ENCODE results near the gene NCAM1. TPM values are rescaled to one million over a fixed set of nuclear protein-coding genes. Genes with fewer than 3 reads are reported as not detected.

The NCAM1 gene
- total RNA-seq, 4 donors from 2014 or later, result 56.3 to 193 (median 70.2) TPM

DNA sequence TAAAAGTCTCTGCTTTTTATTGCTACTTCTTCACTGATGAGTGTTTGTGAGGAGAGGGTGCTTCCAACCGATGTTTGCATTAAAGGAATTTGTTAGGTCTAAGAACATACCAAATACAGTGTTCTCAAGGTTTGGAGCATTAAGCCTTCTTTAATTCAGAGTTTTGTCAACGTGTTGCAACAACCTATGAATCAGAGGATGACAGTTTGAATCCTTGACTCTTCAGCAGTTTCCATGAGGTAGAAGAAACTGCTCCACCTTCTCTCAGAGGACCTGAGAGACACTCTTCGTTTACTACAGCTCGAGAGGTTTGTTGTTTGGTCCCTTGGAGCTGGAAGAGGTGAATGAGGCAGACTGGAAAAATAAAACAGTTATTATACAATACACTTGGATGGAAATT lies 55.7 kb downstream of the NCAM1 start:
- Histone ChIP-seq H3K27me3 (no peaks in the 10 kb centered on the region), H3K27ac (no peak overlapping the region), H3K4me3 (no peak overlapping the region), H3K9me3 (no peaks in the 10 kb centered on the region), H3K36me3 (no peaks in the 10 kb centered on the region), H3K4me1 (peaks cover 0 to 13% (median 0%) of the 10 kb centered on the region in 3 donors)
- no peak for ATAC-seq
- TF ChIP-seq POLR2AphosphoS5 (IDR thresholded peaks at IDR 0.05) (no peak), POLR2A (IDR thresholded peaks at IDR 0.05) (no peak), EP300 (IDR thresholded peaks at IDR 0.05) (no peak)
- TF ChIP-seq, protein P1, sequence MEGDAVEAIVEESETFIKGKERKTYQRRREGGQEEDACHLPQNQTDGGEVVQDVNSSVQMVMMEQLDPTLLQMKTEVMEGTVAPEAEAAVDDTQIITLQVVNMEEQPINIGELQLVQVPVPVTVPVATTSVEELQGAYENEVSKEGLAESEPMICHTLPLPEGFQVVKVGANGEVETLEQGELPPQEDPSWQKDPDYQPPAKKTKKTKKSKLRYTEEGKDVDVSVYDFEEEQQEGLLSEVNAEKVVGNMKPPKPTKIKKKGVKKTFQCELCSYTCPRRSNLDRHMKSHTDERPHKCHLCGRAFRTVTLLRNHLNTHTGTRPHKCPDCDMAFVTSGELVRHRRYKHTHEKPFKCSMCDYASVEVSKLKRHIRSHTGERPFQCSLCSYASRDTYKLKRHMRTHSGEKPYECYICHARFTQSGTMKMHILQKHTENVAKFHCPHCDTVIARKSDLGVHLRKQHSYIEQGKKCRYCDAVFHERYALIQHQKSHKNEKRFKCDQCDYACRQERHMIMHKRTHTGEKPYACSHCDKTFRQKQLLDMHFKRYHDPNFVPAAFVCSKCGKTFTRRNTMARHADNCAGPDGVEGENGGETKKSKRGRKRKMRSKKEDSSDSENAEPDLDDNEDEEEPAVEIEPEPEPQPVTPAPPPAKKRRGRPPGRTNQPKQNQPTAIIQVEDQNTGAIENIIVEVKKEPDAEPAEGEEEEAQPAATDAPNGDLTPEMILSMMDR (IDR thresholded peaks at IDR 0.05), result no peak
- WGBS, 2 donors (ENCODE audit: low coverage in 1 of 2), result 31 to 53% methylated on average over 4 of the region's 4 CpGs

DNA sequence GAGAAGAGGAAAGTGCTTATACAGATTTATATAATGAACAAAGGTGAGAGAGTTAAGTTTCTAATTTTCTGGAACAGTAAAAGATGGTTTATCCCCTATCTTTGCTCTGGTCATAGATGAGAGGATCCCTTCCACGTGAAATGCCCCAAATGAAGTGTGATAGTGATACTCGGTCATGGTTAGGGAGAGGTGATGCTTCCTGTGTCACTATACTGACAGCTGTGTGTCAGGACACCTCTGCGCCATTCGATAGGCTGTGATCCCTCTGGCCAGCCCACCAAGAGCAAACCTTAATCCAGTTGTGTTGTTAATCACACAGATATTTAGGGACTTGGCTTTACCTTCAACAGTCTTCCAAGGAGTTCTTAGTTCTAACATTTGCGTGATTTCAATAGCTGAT lies 57.7 kb downstream of the NCAM1 start:
- TF ChIP-seq POLR2AphosphoS5 (IDR thresholded peaks at IDR 0.05), result no peak
- TF ChIP-seq EP300 (IDR thresholded peaks at IDR 0.05), result no peak
- TF ChIP-seq, protein P1 (IDR thresholded peaks at IDR 0.05), result no peak
- no peak for TF ChIP-seq POLR2A (IDR thresholded peaks at IDR 0.05)
- Histone ChIP-seq H3K36me3 (no peaks in the 10 kb centered on the region), H3K4me3 (no peak overlapping the region), H3K9me3 (no peaks in the 10 kb centered on the region), H3K27ac (no peak overlapping the region), H3K27me3 (no peaks in the 10 kb centered on the region), H3K4me1 (peaks cover 0 to 23% (median 0%) of the 10 kb centered on the region in 3 donors)
- no peak for ATAC-seq
- WGBS, 2 donors (ENCODE audit: low coverage in 1 of 2), result 89% methylated on average over 5 of the region's 5 CpGs

DNA sequence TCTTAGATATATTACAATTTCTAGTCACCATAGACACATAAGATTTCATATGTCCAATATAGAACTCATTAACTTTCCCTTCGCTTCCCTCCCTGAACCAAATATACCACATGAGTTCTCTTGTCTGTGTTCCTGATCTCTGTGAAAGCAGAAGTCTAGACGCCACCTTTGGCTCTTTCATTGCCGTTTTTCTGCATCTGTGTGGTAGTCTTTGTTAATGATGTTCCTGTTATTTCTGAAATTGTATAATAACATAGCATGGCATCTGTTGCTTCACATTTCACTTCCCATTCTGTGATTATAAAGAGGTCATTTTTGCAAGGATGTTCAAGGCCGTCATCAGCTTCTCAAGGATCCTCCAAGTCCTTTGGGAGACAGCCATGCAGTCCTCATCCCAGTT lies 58.5 kb downstream of the NCAM1 start:
- Histone ChIP-seq H3K4me1 (peaks cover 0 to 16% (median 0%) of the 10 kb centered on the region in 3 donors), H3K27me3 (no peaks in the 10 kb centered on the region), H3K9me3 (no peaks in the 10 kb centered on the region), H3K27ac (no peak overlapping the region), H3K36me3 (no peaks in the 10 kb centered on the region), H3K4me3 (no peak overlapping the region)
- 81 to 88% methylated on average over 3 to 4 of the region's 4 CpGs for WGBS, 2 donors (ENCODE audit: low coverage in 1 of 2)
- no peak for ATAC-seq
- TF ChIP-seq POLR2AphosphoS5 (IDR thresholded peaks at IDR 0.05) (no peak), EP300 (IDR thresholded peaks at IDR 0.05) (no peak), POLR2A (IDR thresholded peaks at IDR 0.05) (no peak)
- TF ChIP-seq, protein P1 (IDR thresholded peaks at IDR 0.05), result no peak

DNA sequence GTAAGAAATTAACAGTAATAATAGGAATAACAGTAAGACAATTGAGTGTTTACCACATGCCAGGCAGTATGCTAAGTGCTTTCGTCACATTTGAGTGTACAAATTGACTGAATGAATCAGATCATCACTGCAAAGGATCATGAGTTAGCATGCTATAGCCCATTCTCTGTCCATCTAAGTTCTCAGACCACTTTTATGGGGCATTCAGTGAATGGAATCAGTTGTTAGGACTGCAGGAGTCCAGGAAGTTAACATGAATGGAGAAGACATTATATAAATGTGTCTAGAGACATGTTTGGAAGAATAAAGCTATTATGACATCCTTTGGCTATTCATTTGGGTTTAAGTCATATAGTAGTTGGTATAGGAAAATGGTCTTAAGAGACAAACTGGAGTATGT lies 59.9 kb downstream of the NCAM1 start:
- no peak for TF ChIP-seq EP300 (IDR thresholded peaks at IDR 0.05)
- TF ChIP-seq POLR2AphosphoS5 (IDR thresholded peaks at IDR 0.05), result no peak
- TF ChIP-seq POLR2A (IDR thresholded peaks at IDR 0.05), result no peak
- TF ChIP-seq, protein P1 (IDR thresholded peaks at IDR 0.05), result no peak
- H3K9me3 ChIP-seq, result no peaks in the 10 kb centered on the region
- H3K27me3 ChIP-seq, result no peaks in the 10 kb centered on the region
- 80% methylated on average over 1 of the region's 1 CpG; no CpG with 5 or more reads in 1 of the 2 donors for WGBS, 2 donors (ENCODE audit: low coverage in 1 of 2)
- H3K4me1 ChIP-seq, result peaks cover 0 to 11% (median 0%) of the 10 kb centered on the region in 3 donors
- no peak for ATAC-seq
- H3K27ac ChIP-seq, result no peak overlapping the region
- H3K36me3 ChIP-seq, result no peaks in the 10 kb centered on the region
- H3K4me3 ChIP-seq, result no peak overlapping the region

DNA sequence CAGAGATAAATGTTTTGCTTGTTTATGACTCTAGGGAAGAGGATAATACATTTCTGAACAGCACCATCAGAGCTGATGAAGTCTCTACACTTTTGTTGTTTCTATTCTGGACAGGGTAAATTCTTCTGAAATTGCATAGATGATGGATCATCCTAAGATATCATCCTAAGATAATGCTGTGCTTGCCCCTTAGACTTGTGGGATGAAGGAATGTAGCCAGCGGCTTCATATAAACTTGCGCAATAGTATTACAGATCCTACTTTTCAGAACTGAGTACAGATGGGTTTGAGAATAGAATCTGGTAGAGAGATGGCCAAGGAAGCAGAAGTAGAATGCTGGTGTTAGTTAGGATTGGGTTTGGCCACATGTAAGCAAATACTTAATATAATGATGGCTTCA lies 61.0 kb downstream of the NCAM1 start:
- H3K27ac ChIP-seq, result no peak overlapping the region
- H3K36me3 ChIP-seq, result no peaks in the 10 kb centered on the region
- no peaks in the 10 kb centered on the region for H3K9me3 ChIP-seq
- 100% methylated on average over 2 of the region's 2 CpGs for WGBS, 2 donors (ENCODE audit: low coverage in 1 of 2)
- ATAC-seq, result no peak
- peaks cover 0 to 11% (median 0%) of the 10 kb centered on the region in 3 donors for H3K4me1 ChIP-seq
- no peak for TF ChIP-seq EP300 (IDR thresholded peaks at IDR 0.05)
- TF ChIP-seq, protein P1 (IDR thresholded peaks at IDR 0.05), result no peak
- no peak for TF ChIP-seq POLR2AphosphoS5 (IDR thresholded peaks at IDR 0.05)
- no peak for TF ChIP-seq POLR2A (IDR thresholded peaks at IDR 0.05)
- H3K4me3 ChIP-seq, result no peak overlapping the region
- no peaks in the 10 kb centered on the region for H3K27me3 ChIP-seq
